Neural progenitor cell (in vitro differentiated cells): ENCODE results near the gene CHSY3. TPM values are rescaled to one million over a fixed set of nuclear protein-coding genes. Genes with fewer than 3 reads are reported as not detected.

Experiments
- DNase-seq: peaks from one replicate; pipeline ENCODE4 v3.0.0-alpha.2; 2016; ENCODE audit warnings: low spot score
- H2AFZ ChIP-seq: fragments of 200-600 bp; sonication (generic); replicated peaks from 2 replicates; pipeline ENCODE4 v1.6.1; 2016; ENCODE audit warnings: antibody characterized with exemption
- H3F3A ChIP-seq: fragments of 200-600 bp; sonication (generic); 2 replicates; pipeline ENCODE4 v1.6.1; 2016; ENCODE audit warnings: antibody characterized with exemption, low read depth
- H3K27ac ChIP-seq: fragments of 200-600 bp; sonication (generic); 2 replicates; pipeline ENCODE4 v1.5.1; 2016; ENCODE audit warnings: mild to moderate bottlenecking
- H3K27me3 ChIP-seq: fragments of 200-600 bp; sonication (generic); 2 replicates; pipeline ENCODE4 v1.6.1; 2016; ENCODE audit warnings: mild to moderate bottlenecking, moderate library complexity
- H3K36me3 ChIP-seq: fragments of 200-600 bp; sonication (generic); 2 replicates; pipeline ENCODE4 v1.5.1; 2016
- H3K4me1 ChIP-seq: fragments of 200-600 bp; sonication (generic); 2 replicates; pipeline ENCODE4 v1.6.1; 2016; ENCODE audit warnings: mixed run types
- H3K4me2 ChIP-seq: fragments of 200-600 bp; sonication (generic); 2 replicates; pipeline ENCODE4 v1.6.1; 2016
- H3K4me3 ChIP-seq: fragments of 200-600 bp; sonication (generic); 2 replicates; pipeline ENCODE4 v1.5.1; 2016
- H3K79me2 ChIP-seq: fragments of 200-600 bp; sonication (generic); 2 replicates; pipeline ENCODE4 v1.6.1; 2016; ENCODE audit warnings: low read depth
- H3K9ac ChIP-seq: fragments of 200-600 bp; sonication (generic); 2 replicates; pipeline ENCODE4 v1.6.1; 2016
- H3K9me3 ChIP-seq: fragments of 200-600 bp; sonication (generic); 2 replicates; pipeline ENCODE4 v1.5.1; 2016; ENCODE audit warnings: low read depth
- H4K20me1 ChIP-seq: fragments of 200-600 bp; sonication (generic); 2 replicates; pipeline ENCODE4 v1.6.1; 2016; ENCODE audit warnings: low read depth
- H3K27ac Mint-ChIP-seq: 3 replicates; pipeline ENCODE4 v1.8.0; 2021; ENCODE audit warnings: mixed read lengths
- H3K27me3 Mint-ChIP-seq: 2 replicates; pipeline ENCODE4 v1.8.0; 2022; ENCODE audit warnings: low read depth, mild to moderate bottlenecking, inconsistent platforms, moderate library complexity, mixed read lengths; ENCODE audit not compliant: insufficient read depth
- H3K36me3 Mint-ChIP-seq: 3 replicates; pipeline ENCODE4 v1.8.0; 2021; ENCODE audit warnings: mixed read lengths
- H3K4me1 Mint-ChIP-seq: 3 replicates; pipeline ENCODE4 v1.8.0; 2021; ENCODE audit warnings: mixed read lengths
- H3K4me3 Mint-ChIP-seq: 3 replicates; pipeline ENCODE4 v1.8.0; 2021; ENCODE audit warnings: mild to moderate bottlenecking, moderate library complexity, mixed read lengths
- H3K9me3 Mint-ChIP-seq: 3 replicates; pipeline ENCODE4 v1.8.0; 2020; ENCODE audit warnings: mixed read lengths
- EZH2 ChIP-seq: fragments of 200-600 bp; sonication (generic); IDR thresholded peaks from 2 replicates; pipeline ENCODE4 v1.6.1; 2017; ENCODE audit warnings: antibody characterized with exemption, mild to moderate bottlenecking, moderate library complexity
- EZH2phosphoT487 ChIP-seq: fragments of 200-600 bp; sonication (generic); IDR thresholded peaks from 2 replicates; pipeline ENCODE4 v1.6.1; 2017; ENCODE audit warnings: antibody characterized with exemption
- total RNA-seq: library from RNA; depleted of rRNA; stranded (reverse); fragments of >200 nt; gene quantifications from 2 replicates; pipeline ENCODE4 v1.2.3, GENCODE V29; 2015; ENCODE audit warnings: low replicate concordance
- TF ChIP-seq, protein P1 (sequence below): fragments of 200-600 bp; sonication (generic); IDR thresholded peaks from 2 replicates; pipeline ENCODE4 v1.5.1; 2017; ENCODE audit warnings: antibody characterized with exemption, mild to moderate bottlenecking

Gene CHSY3
- total RNA-seq, 1 donor from 2014 or later = 0.30 TPM

DNA sequence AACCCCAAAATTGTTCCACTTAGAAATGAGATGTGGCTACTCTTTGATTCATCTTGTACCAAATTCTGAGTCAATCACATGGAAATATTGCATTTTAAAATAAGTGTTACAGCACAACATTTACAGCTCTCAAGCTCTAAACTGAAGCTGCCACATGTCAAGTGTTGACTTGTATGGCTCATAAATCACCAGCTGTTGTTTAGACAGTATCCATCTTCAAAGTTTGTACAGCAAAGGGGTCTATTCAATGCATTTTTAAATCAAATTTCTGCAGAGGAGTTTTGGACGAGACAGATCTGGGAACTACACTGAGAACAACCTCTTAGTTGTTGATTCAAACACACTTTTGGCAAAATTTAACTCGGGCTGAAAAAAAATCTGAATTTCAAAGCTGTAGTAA lies 31.4 kb downstream of the CHSY3 start:
- no peaks in the 10 kb centered on the region for H3K27me3 ChIP-seq
- H3K9me3 ChIP-seq = no peaks in the 10 kb centered on the region
- no peak overlapping the region for H3K27ac ChIP-seq
- H4K20me1 ChIP-seq = no peaks in the 10 kb centered on the region
- H3K4me2 ChIP-seq = no peak overlapping the region
- H3K9me3 Mint-ChIP-seq = peaks cover 4% of the 10 kb centered on the region
- no peaks in the 10 kb centered on the region for H3K79me2 ChIP-seq
- no peak overlapping the region for H3K4me3 ChIP-seq
- DNase-seq = no peak
- TF ChIP-seq EZH2 (no peak), EZH2phosphoT487 (no peak)
- TF ChIP-seq, protein P1, sequence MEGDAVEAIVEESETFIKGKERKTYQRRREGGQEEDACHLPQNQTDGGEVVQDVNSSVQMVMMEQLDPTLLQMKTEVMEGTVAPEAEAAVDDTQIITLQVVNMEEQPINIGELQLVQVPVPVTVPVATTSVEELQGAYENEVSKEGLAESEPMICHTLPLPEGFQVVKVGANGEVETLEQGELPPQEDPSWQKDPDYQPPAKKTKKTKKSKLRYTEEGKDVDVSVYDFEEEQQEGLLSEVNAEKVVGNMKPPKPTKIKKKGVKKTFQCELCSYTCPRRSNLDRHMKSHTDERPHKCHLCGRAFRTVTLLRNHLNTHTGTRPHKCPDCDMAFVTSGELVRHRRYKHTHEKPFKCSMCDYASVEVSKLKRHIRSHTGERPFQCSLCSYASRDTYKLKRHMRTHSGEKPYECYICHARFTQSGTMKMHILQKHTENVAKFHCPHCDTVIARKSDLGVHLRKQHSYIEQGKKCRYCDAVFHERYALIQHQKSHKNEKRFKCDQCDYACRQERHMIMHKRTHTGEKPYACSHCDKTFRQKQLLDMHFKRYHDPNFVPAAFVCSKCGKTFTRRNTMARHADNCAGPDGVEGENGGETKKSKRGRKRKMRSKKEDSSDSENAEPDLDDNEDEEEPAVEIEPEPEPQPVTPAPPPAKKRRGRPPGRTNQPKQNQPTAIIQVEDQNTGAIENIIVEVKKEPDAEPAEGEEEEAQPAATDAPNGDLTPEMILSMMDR = no peak
- H3K9ac ChIP-seq = no peak overlapping the region
- H3K27ac Mint-ChIP-seq = no peak overlapping the region
- no peak overlapping the region for H2AFZ ChIP-seq
- H3F3A ChIP-seq = no peaks in the 10 kb centered on the region
- no peaks in the 10 kb centered on the region for H3K4me1 Mint-ChIP-seq
- no peak overlapping the region for H3K4me3 Mint-ChIP-seq
- H3K4me1 ChIP-seq = no peaks in the 10 kb centered on the region
- H3K36me3 Mint-ChIP-seq = no peaks in the 10 kb centered on the region
- no peaks in the 10 kb centered on the region for H3K36me3 ChIP-seq
- H3K27me3 Mint-ChIP-seq = no peaks in the 10 kb centered on the region

DNA sequence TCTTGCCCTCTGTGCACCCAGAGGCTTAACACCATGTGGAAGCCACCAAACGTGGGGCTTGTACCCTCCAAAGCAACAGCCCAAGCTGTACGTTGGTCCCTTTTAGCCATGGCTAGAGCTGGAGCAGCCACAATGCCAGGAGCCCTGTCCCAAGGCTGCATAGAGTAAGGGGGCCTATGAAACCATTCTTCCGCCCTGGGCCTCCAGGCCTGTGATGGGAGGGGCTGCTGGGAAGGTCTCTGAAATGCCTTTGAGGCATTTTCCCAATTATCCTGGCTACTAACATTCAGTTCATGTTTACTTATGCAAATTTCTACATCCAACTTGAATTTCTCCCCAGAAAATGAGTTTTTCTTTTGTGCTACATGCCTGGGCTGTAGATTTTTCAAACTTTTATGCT lies 33.8 kb downstream of the CHSY3 start:
- no peak overlapping the region for H3K9ac ChIP-seq
- no peaks in the 10 kb centered on the region for H3K27me3 Mint-ChIP-seq
- H3K4me3 Mint-ChIP-seq = no peak overlapping the region
- DNase-seq = no peak
- no peaks in the 10 kb centered on the region for H3K4me1 Mint-ChIP-seq
- H3K4me1 ChIP-seq = no peaks in the 10 kb centered on the region
- H3K4me3 ChIP-seq = no peak overlapping the region
- H4K20me1 ChIP-seq = no peaks in the 10 kb centered on the region
- H3K4me2 ChIP-seq = no peak overlapping the region
- TF ChIP-seq EZH2phosphoT487 (no peak), EZH2 (no peak)
- TF ChIP-seq, protein P1 = no peak
- H3K9me3 ChIP-seq = no peaks in the 10 kb centered on the region
- H3K36me3 Mint-ChIP-seq = no peaks in the 10 kb centered on the region
- H2AFZ ChIP-seq = no peak overlapping the region
- no peaks in the 10 kb centered on the region for H3F3A ChIP-seq
- H3K27ac ChIP-seq = no peak overlapping the region
- H3K36me3 ChIP-seq = no peaks in the 10 kb centered on the region
- H3K79me2 ChIP-seq = no peaks in the 10 kb centered on the region
- H3K9me3 Mint-ChIP-seq = peaks cover 4% of the 10 kb centered on the region
- no peaks in the 10 kb centered on the region for H3K27me3 ChIP-seq
- no peak overlapping the region for H3K27ac Mint-ChIP-seq

DNA sequence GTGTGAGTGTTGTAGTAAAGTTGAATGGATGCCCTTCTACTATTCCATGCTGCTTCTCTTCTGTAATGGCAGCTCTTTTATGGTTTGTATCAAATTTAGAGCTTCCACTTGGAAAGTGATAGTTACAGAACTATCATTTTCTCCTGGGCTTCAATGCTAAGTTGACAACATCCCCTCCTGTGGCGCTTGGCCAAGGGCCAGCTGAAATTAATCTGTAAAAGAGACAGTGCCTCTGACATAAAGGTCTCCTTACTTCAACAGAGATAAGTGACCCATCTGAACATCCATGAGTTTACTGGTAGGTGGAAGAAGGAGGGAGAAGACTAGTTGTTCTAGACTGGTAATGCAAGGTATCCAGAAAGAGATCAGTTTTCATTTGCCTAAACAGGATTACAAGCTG lies 39.7 kb downstream of the CHSY3 start:
- Histone ChIP-seq H3K27ac (no peak overlapping the region), H3K36me3 (no peaks in the 10 kb centered on the region), H3K9me3 (no peaks in the 10 kb centered on the region), H3K4me3 (no peak overlapping the region), H4K20me1 (no peaks in the 10 kb centered on the region), H3K9ac (no peak overlapping the region), H3K27me3 (no peaks in the 10 kb centered on the region), H3K4me2 (no peak overlapping the region), H3K79me2 (no peaks in the 10 kb centered on the region), H3F3A (no peaks in the 10 kb centered on the region), H3K4me1 (no peaks in the 10 kb centered on the region), H2AFZ (no peak overlapping the region)
- TF ChIP-seq EZH2 = no peak
- TF ChIP-seq, protein P1 = no peak
- no peak for TF ChIP-seq EZH2phosphoT487
- no peaks in the 10 kb centered on the region for H3K4me1 Mint-ChIP-seq
- H3K27ac Mint-ChIP-seq = no peak overlapping the region
- no peak for DNase-seq
- H3K27me3 Mint-ChIP-seq = no peaks in the 10 kb centered on the region
- no peak overlapping the region for H3K4me3 Mint-ChIP-seq
- H3K36me3 Mint-ChIP-seq = no peaks in the 10 kb centered on the region
- no peaks in the 10 kb centered on the region for H3K9me3 Mint-ChIP-seq
